NCI-H1436 (cell line): ENCODE measurements around the gene STMP1.
A peak's percentile ranks its signal among the peaks of the same experiment; 100 is the strongest.
"Not testable (repeated sequence)": the region's sequence is repeated elsewhere in the genome, so short reads cannot be mapped to it uniquely, and the experiment has no call there.

ENCODE experiments used
- DNase-seq: peaks from one replicate; lab custom pipeline; 2025; lab: John Stamatoyannopoulos, UW

Gene STMP1

DNA sequence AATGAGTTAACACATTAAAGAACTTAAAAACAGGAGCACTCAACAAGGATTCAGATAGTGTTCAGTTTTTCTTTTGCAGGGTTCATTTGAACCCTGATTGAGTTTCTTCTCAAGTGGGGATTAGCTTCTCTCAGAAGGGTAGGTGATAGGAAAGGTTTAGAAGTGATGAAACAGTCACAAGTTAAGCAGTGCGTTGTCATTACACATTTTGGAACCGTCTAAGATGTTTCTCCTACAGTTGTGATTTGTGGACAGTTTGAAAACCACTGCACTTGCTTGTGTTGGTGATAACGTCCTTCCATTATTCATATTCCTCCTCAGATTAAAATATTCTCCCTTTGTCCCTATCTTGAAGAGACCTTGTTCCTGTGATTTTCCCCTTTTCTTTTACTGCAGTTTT is 2.7 kb downstream of the STMP1 start:
- DNase-seq, result no peak

DNA sequence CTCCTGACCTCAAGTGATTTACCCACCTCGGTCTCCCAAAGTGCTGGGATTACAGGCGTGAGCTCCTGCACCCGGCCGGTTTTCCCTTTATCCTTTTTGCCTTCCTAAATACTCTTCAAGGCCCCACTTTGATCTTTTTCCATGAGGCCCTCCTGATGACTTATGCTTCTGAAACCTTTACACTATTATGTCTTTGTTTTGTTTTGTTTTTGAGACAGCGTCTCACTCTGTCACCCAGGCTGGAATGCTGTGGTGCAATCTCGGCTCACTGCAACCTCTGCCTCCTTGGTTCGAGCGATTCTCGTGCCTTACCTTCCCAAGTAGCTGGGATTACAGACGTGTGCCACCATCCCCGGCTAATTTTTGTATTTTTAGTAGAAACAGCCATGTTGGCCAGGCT is 3.8 kb downstream of the STMP1 start:
- no peak for DNase-seq

DNA sequence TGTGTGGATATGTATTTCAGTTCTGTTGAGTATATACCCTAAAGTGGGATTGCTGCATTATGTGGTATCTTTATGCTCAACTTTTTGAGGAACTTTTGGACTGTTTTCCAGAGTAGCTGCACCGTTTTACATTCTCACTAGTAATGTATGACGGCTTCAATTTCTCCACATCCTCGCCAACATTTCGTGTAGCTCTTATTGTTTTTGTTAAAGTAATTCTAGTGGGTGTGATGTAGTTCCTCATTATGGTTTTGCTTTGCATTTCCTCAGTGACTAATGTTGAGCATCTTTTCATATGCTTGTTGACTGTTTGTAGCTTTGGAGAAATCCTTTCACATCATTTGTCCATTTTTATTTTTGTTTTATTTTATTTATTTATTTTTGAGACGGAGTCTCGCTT is 4.5 kb downstream of the STMP1 start:
- no peak for DNase-seq

DNA sequence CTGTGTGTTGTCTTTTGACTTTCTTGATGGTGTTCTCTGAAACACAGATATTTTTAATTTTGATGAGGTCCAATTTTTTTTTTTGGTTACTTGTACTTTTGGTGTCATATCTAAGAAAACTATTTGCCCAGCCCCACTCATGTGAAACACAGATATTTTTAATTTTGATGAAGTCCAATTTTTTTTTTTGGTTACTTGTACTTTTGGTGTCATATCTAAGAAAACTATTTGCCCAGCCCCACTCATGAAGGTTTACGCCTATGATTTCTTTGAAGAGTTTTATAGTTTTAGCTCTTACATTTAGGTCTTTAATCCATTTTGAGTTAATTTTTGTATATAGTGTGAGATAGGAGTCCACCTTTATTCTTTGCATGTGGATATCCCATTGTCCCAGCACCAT is 5.3 kb downstream of the STMP1 start:
- DNase-seq, result not testable (repeated sequence)

- DNase-seq, result not testable (repeated sequence)
These were observed 6.6 kb downstream of the STMP1 start for GRCh38 chr7:135668852-135669395.

- DNase-seq, result no peak
These were observed 7.5 kb downstream of the STMP1 start for GRCh38 chr7:135669774-135670173.

DNA sequence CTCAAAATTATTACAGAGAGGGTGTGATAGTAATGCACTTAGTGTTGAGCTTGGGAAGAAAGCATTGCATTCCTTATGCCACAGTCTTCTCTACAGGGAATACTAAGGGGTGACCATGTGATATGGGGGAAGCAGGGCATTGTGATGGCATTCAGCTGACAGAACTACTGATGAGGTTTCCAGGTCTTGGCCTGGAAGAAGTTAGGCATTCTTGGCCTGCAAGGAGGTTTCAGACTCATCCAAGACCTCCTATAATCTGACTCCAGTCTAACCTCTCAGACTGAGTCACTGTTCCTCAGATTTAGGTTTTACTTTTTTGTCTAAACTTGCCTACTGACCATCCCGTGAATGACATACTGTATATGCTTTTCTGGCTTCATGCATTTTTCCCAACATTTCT is 7.9 kb downstream of the STMP1 start:
- DNase-seq, result no peak

DNA sequence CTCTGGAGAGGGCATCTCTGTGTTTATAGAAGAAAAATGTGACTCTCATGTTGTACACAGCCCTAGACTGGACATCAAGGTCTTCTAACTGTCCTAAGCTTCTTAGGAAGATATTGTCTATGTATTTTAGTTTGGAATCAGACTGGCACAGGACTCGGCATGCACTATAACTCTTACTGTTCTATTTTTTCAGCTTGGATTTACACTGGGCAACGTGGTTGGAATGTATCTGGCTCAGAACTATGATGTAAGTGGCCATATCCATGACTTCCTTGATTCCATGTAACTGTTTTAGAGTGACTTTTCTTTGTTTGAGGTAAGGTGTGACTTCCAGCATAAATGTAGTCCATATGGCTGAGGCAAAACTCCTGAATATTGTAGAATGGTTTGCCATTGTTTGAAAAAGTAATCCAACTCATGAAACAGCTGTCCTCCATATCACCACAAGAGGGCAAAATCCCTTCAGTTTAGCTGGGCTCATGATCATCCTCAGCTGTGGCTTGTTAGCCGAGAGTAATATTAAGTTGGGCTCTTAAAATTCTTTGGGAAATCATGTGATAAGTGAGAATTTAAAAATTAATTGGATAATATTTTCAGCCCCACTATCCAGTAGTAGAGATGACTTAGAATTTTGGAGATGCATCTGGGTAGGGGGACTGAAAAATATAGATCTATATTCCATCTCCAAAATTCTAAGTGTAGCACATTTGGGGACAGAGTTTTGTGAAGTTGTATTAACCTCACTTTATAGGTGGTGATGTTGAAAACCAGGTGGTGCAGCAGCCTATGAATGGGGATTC is 10.4 kb downstream of the STMP1 start:
- peak; percentile 4 for DNase-seq

DNA sequence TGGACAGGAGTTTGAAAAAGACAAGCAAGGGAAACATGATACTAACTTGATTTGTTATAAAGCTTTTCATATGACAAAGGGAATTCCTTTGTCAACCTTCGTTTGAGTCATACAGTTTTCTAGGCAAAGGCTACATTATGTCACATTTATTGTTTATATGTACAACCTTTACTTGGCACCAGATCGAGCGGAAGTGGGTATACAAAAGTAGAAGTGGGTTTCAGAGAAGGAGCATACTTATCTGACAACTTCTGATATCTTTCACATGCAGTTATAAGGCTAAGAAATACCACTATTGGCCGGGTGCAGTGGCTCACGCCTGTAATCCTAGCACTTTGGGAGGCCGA is 11.0 kb downstream of the STMP1 start:
- no peak for DNase-seq

- peak; percentile 0 for DNase-seq
These were observed 16.6 kb downstream of the STMP1 start for GRCh38 chr7:135678612-135679575.

DNA sequence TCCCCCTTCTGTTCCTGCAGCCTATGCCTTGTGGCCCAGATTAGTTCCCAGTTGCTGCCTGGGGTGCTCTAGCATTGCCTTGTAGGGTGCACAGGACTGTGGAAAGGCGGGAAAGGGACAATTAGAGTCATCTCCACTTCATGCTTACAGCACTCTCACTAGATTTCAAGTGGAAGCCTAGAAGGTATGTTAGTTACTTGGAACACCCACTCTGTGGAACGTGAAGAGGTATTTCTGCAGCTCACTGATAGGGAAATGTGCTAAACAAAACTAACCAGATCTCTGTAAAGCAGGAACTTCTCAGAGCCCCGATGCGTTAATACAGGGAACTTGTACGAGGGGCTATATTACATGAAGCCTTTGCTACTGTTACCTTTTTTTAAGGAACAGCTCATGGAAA is 19.4 kb downstream of the STMP1 start:
- DNase-seq, result no peak

- no peak for DNase-seq
These were observed 19.9 kb downstream of the STMP1 start for GRCh38 chr7:135682191-135682590.

GRCh38 chr7:135683609-135684008 is 21.3 kb downstream of the STMP1 start:
- no peak for DNase-seq

DNA sequence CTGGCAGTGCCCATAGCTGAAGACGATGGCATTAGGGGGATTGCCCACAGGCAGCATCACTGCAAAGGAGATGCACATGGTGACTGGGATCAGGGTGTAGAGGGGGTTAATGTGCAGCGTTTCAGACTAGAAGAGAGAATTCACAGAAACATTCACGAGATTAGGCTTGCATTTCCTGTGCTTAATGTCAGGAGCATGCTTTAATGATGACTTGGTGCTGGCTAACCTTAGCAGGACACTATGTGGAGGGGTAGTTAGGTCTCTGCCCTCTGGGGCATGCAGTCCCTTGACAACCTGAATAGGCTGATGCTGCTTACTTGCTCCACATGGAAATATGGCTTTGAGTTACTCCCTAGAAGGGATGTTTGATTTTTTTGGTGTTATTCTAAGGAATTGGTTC is 21.8 kb downstream of the STMP1 start:
- DNase-seq, result no peak

DNA sequence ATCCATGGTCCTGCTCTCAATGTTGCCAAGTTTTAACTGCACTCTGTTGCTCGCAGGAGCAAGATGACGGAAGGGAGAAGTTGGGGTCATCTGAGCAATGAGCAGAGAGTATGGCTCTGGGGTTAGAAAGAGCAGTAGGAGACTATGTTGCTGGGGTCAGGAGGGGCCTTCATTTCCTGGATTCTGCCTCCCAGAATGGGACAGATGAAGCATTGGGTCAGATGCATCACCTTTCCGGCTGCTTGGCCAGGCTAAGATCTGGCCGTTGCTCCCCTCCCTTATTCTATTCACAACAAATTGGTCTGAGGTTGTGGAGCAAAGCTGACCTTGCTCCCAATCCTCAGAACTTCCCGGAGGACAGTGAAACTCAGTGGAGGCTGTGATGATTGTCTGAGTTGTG is 22.4 kb downstream of the STMP1 start:
- no peak for DNase-seq

DNA sequence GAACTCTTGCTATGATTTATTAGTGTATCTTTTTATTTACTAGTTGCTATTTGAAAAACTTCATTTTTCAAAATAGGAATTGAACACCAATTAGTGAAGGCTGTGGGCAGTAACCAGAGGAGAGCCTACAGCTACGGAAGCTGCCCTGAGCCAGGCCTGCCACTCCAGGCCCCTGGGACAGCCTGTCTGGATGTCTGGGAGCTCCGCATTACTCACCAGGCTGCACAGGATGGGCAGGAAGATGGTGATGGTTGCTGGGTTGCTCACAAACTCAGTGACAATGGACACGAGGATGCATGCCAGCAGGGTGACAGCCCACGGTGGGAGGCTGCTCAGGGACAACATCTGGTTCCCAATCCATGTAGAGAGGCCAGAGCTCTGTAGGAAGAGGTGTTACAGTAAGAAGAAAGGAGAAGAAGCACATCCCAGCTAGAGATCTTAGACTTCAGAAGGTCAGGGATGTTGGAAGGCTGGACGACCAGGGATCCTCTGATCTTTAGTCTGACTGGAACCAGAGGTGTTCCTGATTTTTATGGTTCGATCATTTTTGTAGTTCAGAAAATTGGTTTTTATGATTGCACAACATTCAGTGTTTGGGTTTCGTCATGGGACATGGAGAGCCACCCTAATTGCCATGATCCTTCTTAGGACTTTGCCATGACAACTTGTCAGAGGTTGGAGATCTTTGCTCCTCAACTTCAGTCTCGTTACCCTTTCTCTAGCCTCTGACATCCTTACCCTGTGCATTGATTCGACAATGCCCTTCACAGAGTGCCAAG is 23.2 kb downstream of the STMP1 start:
- DNase-seq, result no peak

GRCh38 chr7:135687466-135687865 is 25.2 kb downstream of the STMP1 start:
- no peak for DNase-seq

- no peak for DNase-seq
These were observed 28.3 kb downstream of the STMP1 start for GRCh38 chr7:135690566-135690965.

DNA sequence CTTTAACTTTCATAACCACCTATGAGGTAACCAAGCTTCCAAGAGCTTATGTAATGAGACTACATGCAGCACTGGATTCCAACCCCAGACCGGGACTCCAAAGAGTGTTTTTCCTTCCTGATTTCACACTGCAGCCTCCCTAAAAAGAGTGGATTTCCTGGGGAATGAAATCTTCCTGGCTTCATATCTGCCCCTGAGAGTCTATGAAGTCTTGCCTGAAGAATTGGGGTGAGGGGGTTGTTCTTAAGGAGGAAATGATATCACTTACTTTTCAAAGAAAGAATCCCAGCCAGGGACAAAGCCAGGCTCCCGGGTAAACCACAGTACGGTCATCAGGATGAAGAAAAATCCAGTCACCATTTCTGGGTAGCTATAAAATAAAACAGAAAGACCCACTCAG is 29.7 kb downstream of the STMP1 start:
- no peak for DNase-seq

DNA sequence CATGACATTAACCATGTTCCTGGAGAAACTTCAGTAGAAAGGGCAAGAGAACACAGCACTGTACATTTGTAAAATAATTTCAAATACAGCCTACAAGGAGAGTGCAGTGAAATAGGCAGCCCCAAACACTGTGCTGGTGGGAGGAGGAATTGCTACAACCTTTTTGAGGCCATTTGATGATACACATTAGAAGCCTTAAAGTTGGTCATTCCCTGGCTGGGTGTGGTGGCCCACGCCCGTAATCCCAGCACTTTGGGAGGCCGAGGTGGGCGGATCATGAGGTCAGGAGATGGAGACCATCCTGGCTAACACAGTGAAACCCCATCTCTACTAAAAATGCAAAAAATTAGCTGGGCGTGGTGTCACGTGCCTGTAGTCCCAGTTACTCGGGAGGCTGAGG is 30.3 kb downstream of the STMP1 start:
- DNase-seq, result not testable (repeated sequence)

DNA sequence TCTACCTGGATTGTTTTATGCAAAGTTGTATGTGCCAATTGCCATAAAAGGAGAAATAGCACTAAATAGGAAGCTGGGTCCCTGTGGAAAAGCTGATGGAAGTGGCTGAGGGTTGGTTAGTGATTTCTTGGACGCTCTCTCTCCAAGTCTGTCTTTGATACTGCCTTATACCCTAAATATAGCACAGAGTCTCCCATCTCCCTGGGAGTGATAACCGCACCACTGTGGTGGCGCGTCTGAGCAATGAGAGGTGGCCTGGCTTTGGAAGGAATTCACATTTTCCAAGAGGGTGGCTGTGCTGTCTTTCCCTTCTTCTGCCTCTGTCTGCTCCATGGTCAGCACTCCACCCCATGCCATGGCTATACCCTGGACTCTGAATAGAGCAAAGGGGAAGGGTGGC is 31.2 kb downstream of the STMP1 start:
- no peak for DNase-seq
